Measurements from ENCODE around the gene HDAC1.

Gene HDAC1

GRCh38 chr1:32330558-32331151 is 38.8 kb downstream of the HDAC1 start:
- DNase-seq (ENCODE audit: low spot score), result no peak

DNA sequence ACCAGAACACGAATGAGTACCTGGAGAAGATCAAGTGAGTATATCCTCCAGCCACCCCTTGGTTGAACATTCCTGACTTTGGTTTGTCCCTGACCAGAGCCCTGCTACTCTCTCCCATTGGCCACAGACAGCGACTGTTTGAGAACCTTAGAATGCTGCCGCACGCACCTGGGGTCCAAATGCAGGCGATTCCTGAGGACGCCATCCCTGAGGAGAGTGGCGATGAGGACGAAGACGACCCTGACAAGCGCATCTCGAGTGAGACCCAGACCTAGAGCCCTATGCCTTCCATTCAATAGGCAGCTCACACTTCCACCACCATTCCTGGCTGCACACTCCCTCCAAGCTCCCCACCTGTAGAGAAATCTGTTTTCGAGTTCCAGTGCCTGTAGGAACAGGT is 39.7 kb downstream of the HDAC1 start:
- DNase-seq (ENCODE audit: low spot score), result no peak

DNA sequence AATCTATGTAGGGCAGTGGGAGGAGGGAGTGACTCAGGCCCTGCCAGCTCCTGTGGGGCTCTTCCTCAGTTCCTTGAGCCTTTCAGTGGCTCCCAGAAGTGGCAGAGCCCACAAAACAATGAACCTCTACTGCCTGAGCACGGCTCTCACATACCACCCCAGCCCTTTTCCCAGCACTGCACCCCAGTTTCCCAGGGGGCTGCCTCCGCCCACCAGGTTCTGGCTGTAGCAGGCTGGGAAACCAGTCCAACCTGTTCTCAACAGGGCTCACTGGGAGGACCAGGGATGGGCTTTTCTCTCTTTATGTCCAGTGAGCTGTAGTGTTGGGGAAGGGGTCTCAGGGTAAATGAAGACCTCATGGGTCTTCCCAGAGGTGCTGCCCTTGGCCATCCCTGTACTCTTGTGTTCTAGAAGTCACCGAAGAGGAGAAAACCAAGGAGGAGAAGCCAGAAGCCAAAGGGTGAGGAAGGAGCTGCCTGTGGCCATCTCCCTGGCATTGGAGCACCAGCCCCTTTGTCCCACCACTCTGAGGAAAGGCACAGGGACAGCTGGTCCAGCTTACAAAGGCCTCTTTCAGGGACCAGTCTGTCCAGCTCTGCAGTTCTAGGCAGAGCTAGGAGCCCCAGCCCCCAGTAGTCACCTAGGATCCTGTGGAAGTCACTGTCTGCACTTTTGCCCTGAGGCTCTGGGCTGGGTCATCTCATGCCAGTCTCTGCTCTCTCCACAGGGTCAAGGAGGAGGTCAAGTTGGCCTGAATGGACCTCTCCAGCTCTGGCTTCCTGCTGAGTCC is 40.6 kb downstream of the HDAC1 start:
- DNase-seq (ENCODE audit: low spot score), result no peak

- no peak for DNase-seq (ENCODE audit: low spot score)
Observed at GRCh38 chr1:32333251-32333963, 41.5 kb downstream of the HDAC1 start.

DNA sequence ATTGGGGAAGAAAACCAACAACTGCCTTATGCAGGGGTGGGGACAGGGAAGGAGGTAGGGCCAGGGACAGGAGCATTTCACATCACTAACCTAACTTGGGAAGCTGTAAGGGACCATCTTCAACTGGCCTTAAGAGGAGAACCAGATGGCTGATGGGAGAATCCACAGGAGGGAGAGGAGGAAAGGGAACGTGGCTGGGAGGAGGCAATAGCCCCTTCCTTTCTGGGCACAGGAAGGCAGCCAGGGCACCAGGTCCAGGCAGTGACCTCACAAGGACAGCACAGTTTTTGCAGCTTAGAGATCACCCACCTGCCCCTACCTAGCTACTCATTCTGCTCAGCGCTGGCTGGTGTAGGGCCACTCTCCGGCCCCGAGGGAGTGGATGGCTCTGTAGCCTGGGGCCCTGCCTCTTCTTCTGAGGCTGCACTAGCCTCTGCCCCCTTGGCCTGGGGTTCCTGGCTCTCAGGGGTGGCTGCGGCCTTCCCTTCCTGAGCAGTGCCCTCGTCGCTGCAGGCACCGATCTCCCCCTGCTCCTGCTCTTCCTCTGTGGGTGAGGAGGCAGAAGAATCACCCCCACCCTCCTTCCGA is 42.5 kb downstream of the HDAC1 start:
- DNase-seq (ENCODE audit: low spot score), result no peak

- peak; percentile 80 for DNase-seq (ENCODE audit: low spot score)
Observed at GRCh38 chr1:32334864-32335534, 43.1 kb downstream of the HDAC1 start.

GRCh38 chr1:32335535-32335789 is 43.6 kb downstream of the HDAC1 start:
- DNase-seq (ENCODE audit: low spot score), result no peak

GRCh38 chr1:32335790-32336590 is 44.1 kb downstream of the HDAC1 start, which contains the start of gene MARCKSL1:
TSS of gene MARCKSL1 (minus strand) at chr1:32336233. CDS start at chr1:32336033, 200 bp downstream.
- DNase-seq (ENCODE audit: low spot score), result peak; percentile 90

- no peak for DNase-seq (ENCODE audit: low spot score)
Observed at GRCh38 chr1:32336591-32336932, 44.7 kb downstream of the HDAC1 start.

GRCh38 chr1:32336963-32337675 is 45.2 kb downstream of the HDAC1 start:
- peak; percentile 39 for DNase-seq (ENCODE audit: low spot score)

GRCh38 chr1:32337855-32338636 is 46.2 kb downstream of the HDAC1 start:
- no peak for DNase-seq (ENCODE audit: low spot score)

GRCh38 chr1:32338637-32339145 is 46.8 kb downstream of the HDAC1 start:
- DNase-seq (ENCODE audit: low spot score), result no peak

GRCh38 chr1:32339363-32339978 is 47.6 kb downstream of the HDAC1 start:
- no peak for DNase-seq (ENCODE audit: low spot score)

DNA sequence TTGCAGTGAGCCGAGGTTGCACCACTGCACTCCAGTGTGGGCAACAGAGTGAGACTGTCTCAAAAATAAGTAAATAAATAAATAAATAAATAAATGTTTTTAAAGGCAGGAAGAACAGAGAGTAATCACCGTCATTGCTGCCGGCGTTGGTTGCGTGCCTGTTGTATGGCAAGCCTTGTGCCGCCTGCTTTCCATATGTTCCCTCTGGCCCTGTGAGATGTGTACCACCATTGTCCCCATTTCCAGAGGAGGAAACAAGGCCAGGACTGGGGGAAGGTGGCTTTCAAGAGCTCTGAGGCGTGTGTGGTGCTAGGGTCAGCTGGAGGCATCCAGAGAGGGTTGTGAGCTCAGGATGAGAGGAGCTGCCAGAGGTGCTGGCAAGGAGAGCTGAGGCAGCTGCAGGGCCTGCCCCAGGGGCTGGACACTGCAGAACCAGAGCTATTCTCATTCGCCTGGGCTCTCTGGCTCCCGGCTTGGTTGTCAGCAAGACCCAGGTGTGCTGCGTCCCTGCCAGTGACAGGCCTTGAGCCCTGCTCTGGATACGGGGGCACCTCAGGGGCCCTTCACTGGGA is 49.4 kb downstream of the HDAC1 start:
- DNase-seq (ENCODE audit: low spot score), result no peak

GRCh38 chr1:32341971-32342370 is 50.1 kb downstream of the HDAC1 start:
- DNase-seq (ENCODE audit: low spot score), result no peak

DNA sequence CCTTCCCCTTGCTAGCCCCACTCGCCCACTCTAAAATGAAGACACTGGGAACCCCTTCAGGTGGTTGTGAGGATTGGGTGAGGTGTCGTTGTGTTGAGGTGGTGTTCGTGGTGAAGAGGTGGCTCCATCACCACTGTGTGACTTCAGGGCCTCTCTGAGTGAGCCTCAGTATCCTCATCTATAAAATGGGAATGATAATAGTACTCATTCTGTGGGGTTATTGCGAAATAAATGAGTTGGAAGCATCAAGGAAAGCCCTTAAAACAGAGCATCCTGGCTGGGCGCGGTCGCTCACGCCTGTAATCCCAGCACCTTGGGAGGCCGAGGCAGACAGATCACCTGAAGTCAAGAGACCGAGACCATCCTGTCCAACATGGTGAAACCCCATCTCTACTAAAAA is 50.8 kb downstream of the HDAC1 start:
- DNase-seq (ENCODE audit: low spot score), result no peak

DNA sequence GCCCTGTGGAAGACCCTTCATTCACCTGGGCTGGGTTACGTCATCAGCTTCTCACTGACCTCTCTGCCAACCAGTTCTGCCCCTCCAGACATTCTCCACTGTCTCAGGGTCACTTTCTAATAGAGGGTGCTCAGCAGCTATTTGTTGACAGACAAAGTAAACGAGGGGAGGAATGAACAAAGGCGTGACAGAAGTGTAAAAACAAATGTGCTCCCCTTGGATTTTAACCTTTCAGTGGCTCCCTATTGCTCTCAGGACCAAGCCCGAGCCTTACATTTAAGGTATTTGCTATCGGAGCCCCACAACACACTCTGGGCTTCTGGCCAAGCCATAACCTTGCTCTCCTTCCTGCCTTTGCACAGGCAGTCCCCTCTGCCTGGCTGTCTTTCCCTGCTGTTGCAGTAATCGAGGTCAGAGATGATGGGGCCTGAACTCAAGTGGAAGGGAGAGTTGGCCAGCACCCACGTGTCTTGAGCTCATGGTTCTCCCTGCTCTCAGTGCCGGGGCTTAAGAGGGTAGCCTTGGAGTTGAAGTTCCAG is 53.5 kb downstream of the HDAC1 start:
- no peak for DNase-seq (ENCODE audit: low spot score)

DNA sequence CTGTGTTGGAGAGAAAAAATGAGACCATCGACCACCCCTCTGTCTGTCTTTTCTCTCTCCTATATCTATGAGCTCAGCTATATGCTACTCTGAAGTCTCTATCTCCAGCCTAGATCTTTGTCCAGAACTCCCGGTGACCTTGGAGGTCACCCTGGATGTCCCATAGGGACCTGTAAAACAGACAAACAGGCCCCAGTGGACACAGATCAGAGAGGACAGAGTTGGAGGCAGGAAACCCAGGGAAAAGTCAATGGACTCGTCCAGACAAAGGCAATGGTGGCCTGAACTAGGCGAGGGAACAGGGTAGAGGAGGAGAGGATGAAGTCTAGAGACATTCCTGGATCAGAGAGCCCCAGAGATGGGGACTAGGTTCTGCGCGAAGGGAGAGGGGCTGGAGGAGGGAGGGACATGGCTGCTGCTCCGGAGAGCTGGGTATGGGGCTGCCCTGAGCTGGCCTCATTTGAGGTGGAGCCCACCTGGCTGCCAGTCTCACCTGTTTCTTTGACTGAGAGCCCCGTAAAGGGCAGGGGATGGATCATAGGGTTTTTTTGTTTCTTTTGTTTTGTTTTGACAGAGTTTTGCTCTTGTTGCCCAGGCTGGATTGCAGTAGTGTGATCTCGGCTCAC is 54.8 kb downstream of the HDAC1 start:
- no peak for DNase-seq (ENCODE audit: low spot score)

Data from AG08396 (cell line).